ENCODE results near the gene MAPK12.

DNA sequence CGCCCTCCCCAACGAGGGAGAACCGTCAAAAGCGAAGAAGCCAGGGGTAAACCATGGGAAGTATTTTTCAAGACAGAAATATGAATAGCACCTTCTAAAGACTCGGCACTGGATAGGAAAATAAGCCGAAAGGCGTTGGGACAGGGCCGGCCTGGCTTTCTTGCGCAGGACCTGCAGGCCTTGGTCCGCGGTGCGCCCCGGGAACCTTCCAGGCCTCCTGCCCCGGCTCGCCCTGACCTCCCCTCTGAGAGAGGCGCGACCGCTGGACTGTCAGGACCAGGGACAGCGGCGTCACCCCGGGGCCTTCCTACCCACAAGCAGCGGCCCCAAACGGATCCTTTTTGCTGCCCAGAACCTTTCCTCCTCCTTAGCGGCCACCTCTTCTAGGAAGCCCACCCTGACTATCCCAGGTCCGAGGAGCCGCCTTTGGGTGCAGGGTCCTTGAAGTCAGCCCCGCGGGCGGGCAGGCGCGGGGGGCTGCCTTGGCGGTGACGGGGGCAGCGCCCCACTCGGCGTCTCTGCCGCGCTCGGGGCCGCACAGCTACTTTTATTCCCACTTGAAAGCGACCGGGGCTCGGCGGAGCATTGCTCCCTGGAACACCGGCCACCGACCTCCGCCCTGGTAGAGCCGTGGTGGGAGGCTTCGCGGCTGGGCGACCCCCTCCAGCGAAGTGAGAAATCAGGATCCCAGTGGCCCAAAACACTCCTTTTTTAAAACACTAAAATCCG, 9.3 kb upstream of the MAPK12 start:
- TF ChIP-seq, protein P1, sequence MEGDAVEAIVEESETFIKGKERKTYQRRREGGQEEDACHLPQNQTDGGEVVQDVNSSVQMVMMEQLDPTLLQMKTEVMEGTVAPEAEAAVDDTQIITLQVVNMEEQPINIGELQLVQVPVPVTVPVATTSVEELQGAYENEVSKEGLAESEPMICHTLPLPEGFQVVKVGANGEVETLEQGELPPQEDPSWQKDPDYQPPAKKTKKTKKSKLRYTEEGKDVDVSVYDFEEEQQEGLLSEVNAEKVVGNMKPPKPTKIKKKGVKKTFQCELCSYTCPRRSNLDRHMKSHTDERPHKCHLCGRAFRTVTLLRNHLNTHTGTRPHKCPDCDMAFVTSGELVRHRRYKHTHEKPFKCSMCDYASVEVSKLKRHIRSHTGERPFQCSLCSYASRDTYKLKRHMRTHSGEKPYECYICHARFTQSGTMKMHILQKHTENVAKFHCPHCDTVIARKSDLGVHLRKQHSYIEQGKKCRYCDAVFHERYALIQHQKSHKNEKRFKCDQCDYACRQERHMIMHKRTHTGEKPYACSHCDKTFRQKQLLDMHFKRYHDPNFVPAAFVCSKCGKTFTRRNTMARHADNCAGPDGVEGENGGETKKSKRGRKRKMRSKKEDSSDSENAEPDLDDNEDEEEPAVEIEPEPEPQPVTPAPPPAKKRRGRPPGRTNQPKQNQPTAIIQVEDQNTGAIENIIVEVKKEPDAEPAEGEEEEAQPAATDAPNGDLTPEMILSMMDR (IDR thresholded peaks at IDR 0.05) = no peak
- no peak for TF ChIP-seq POLR2A (IDR thresholded peaks at IDR 0.05)
